Large intestine (tissue), 3 donors: ENCODE measurements around the gene UTP14C. TPM values are rescaled to one million over a fixed set of nuclear protein-coding genes. Genes with fewer than 3 reads are reported as not detected.
"Not testable (repeated sequence)": the region's sequence is repeated elsewhere in the genome, so short reads cannot be mapped to it uniquely, and the experiment has no call there.

Experiments used
- DNase-seq, 2 donors: peaks; one replicate each; pipeline versions ENCODE4 v3.0.0 to v3.0.0-alpha.2; 2013
- H3K27ac ChIP-seq: one replicate; pipeline ENCODE4 v1.5.1; 2013; ENCODE audit warnings: low read length
- H3K27me3 ChIP-seq: 2 replicates; pipeline ENCODE4 v1.6.1; 2013; ENCODE audit warnings: low read length; ENCODE audit not compliant: control insufficient read depth, insufficient read depth
- H3K36me3 ChIP-seq: 2 replicates; pipeline ENCODE4 v1.6.1; 2013; ENCODE audit warnings: low read length; ENCODE audit not compliant: control insufficient read depth, insufficient read depth
- H3K4me1 ChIP-seq: one replicate; pipeline ENCODE4 v1.6.1; 2013; ENCODE audit warnings: low read length; ENCODE audit not compliant: control insufficient read depth, insufficient read depth
- H3K4me3 ChIP-seq: one replicate; pipeline ENCODE4 v1.5.1; 2013; ENCODE audit warnings: low read length
- H3K9me3 ChIP-seq: one replicate; pipeline ENCODE4 v1.6.1; 2013; ENCODE audit warnings: mild to moderate bottlenecking, low read depth, low read length, moderate library complexity; ENCODE audit not compliant: control insufficient read depth
- WGBS: methylation state at CpG from one replicate; pipeline ENCODE4 v1.1.5; 2013; ENCODE audit warnings: low lambda C conversion rate; ENCODE audit not compliant: insufficient coverage; 5-methylcytosine and 5-hydroxymethylcytosine counted together
- polyA plus RNA-seq: library from polyadenylated mRNA; unstranded; fragments of 120-200 nt; gene quantifications from one replicate; pipeline ENCODE4 v1.2.1, GENCODE V29; 2013

Gene UTP14C
- polyA plus RNA-seq, 1 donor, result 23.8 TPM

GRCh38 chr13:52036037-52036436 is 11.5 kb downstream of the UTP14C start:
- Histone ChIP-seq H3K9me3 (no peaks in the 10 kb centered on the region), H3K4me3 (no peak overlapping the region), H3K36me3 (no peaks in the 10 kb centered on the region), H3K27me3 (no peaks in the 10 kb centered on the region), H3K4me1 (no peaks in the 10 kb centered on the region), H3K27ac (no peak overlapping the region)
- no peak for DNase-seq
- 60% methylated on average over 1 of the region's 1 CpG for WGBS

- H3K9me3 ChIP-seq, result no peaks in the 10 kb centered on the region
- no peak overlapping the region for H3K27ac ChIP-seq
- no peaks in the 10 kb centered on the region for H3K4me1 ChIP-seq
- no peak overlapping the region for H3K4me3 ChIP-seq
- H3K36me3 ChIP-seq, result no peaks in the 10 kb centered on the region
- no peak for DNase-seq
- no peaks in the 10 kb centered on the region for H3K27me3 ChIP-seq
- no CpG with 5 or more reads among the region's 3 CpGs for WGBS
Observed at GRCh38 chr13:52043675-52044074, 19.2 kb downstream of the UTP14C start.

- Histone ChIP-seq H3K27me3 (no peaks in the 10 kb centered on the region), H3K36me3 (no peaks in the 10 kb centered on the region), H3K4me1 (no peaks in the 10 kb centered on the region), H3K9me3 (no peaks in the 10 kb centered on the region), H3K4me3 (no peak overlapping the region), H3K27ac (no peak overlapping the region)
- 80% methylated on average over 1 of the region's 3 CpGs for WGBS
- no peak for DNase-seq
Observed at GRCh38 chr13:52047463-52047862, 23.0 kb downstream of the UTP14C start.

GRCh38 chr13:52048516-52048915 is 24.0 kb downstream of the UTP14C start:
- Histone ChIP-seq H3K4me3 (no peak overlapping the region), H3K36me3 (no peaks in the 10 kb centered on the region), H3K27ac (no peak overlapping the region), H3K27me3 (no peaks in the 10 kb centered on the region), H3K9me3 (no peaks in the 10 kb centered on the region), H3K4me1 (no peaks in the 10 kb centered on the region)
- DNase-seq, result no peak
- WGBS, result 87% methylated on average over 2 of the region's 2 CpGs

GRCh38 chr13:52051400-52051799 is 26.9 kb downstream of the UTP14C start:
- no peak for DNase-seq
- Histone ChIP-seq H3K27ac (no peak overlapping the region), H3K4me3 (no peak overlapping the region), H3K36me3 (no peaks in the 10 kb centered on the region), H3K27me3 (no peaks in the 10 kb centered on the region), H3K9me3 (no peaks in the 10 kb centered on the region), H3K4me1 (no peaks in the 10 kb centered on the region)
- 57% methylated on average over 3 of the region's 7 CpGs for WGBS

GRCh38 chr13:52053460-52053859 is 29.0 kb downstream of the UTP14C start:
- no peaks in the 10 kb centered on the region for H3K27me3 ChIP-seq
- no CpG with 5 or more reads among the region's 4 CpGs for WGBS
- H3K36me3 ChIP-seq, result no peaks in the 10 kb centered on the region
- no peak for DNase-seq
- no peaks in the 10 kb centered on the region for H3K4me1 ChIP-seq
- H3K4me3 ChIP-seq, result no peak overlapping the region
- no peak overlapping the region for H3K27ac ChIP-seq
- H3K9me3 ChIP-seq, result no peaks in the 10 kb centered on the region

GRCh38 chr13:52061064-52061463 is 36.6 kb downstream of the UTP14C start:
- not testable (repeated sequence) for H3K27ac ChIP-seq, DNase-seq, H3K36me3 ChIP-seq, H3K4me3 ChIP-seq, H3K27me3 ChIP-seq, H3K4me1 ChIP-seq
- H3K9me3 ChIP-seq, result peaks cover 13% of the 10 kb centered on the region
- WGBS, result no CpG with 5 or more reads among the region's 3 CpGs

GRCh38 chr13:52061587-52061986 is 37.1 kb downstream of the UTP14C start:
- Histone ChIP-seq H3K9me3 (peaks cover 13% of the 10 kb centered on the region), H3K27ac (no peak overlapping the region), H3K4me1 (no peaks in the 10 kb centered on the region), H3K4me3 (no peak overlapping the region), H3K36me3 (no peaks in the 10 kb centered on the region), H3K27me3 (no peaks in the 10 kb centered on the region)
- WGBS, result no CpG with 5 or more reads among the region's 3 CpGs
- no peak for DNase-seq

GRCh38 chr13:52067237-52067636 is 42.7 kb downstream of the UTP14C start:
- no peak for DNase-seq
- Histone ChIP-seq H3K9me3 (peaks cover 28% of the 10 kb centered on the region), H3K4me1 (no peaks in the 10 kb centered on the region), H3K4me3 (no peak overlapping the region), H3K27ac (no peak overlapping the region), H3K27me3 (no peaks in the 10 kb centered on the region), H3K36me3 (no peaks in the 10 kb centered on the region)

- WGBS, result no CpG with 5 or more reads among the region's 1 CpG
- peaks cover 20% of the 10 kb centered on the region for H3K9me3 ChIP-seq
- DNase-seq, result peak; percentile 9 to 22
Observed at GRCh38 chr13:52070929-52071523, 46.5 kb downstream of the UTP14C start.

More at GRCh38 chr13:52070929-52071523, 46.5 kb downstream of the UTP14C start:
- Histone ChIP-seq H3K4me3 (no peak overlapping the region), H3K27me3 (no peaks in the 10 kb centered on the region), H3K4me1 (no peaks in the 10 kb centered on the region), H3K36me3 (no peaks in the 10 kb centered on the region), H3K27ac (peak overlapping the region; percentile 15)
